HG03342 (cell line): ENCODE results near the gene AP1G2.

Experiments
- ATAC-seq: cut with Tn5 transposase; IDR thresholded peaks from one replicate; pipeline ENCODE4 v1.9.1; 2021; ENCODE audit warnings: mild to moderate bottlenecking, moderate library complexity; ENCODE audit not compliant: unreplicated experiment

AP1G2 gene

DNA sequence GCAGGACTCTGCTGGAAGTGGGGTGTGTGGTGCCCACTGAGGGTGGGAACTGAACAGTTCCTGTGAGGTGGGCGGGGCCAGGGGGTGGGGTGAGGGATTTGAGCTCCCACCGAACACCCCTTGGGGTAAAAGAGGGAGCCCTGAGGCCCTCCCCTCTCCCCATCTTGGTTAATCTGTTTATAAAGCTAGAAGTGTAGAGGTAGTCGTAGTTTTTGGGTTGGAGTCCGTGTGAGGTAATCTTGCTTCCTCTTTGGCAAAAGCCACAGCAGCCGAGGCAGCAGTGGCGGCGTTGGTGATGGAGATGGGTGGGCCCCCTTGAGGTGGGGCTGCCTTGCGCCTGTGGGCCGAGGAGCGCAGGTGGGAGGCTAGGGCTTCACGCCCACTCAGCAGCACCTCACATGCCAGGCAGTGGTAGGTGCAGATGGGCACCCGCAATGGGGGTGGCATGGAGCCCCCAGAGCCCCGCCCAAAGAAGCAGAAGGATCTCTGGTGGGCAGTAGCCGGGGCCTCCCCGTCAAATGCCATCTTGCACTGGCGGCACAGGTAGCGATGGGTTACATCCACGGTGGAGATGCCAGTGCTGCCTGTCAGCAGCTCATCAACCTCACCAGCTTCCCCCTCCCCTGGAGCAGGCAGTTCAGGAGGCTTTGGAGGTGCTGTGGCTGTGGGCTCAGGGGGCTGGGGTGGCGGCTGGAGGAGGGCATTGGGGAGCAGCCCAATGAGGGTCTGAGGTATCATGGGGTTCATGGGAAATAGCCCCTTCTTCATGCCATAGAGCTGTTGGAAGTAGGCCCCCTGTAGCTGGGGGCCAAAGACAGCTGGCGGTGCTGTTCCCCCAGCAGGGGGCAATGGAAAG is 45.6 kb downstream of the AP1G2 start:
- ATAC-seq = no peak

DNA sequence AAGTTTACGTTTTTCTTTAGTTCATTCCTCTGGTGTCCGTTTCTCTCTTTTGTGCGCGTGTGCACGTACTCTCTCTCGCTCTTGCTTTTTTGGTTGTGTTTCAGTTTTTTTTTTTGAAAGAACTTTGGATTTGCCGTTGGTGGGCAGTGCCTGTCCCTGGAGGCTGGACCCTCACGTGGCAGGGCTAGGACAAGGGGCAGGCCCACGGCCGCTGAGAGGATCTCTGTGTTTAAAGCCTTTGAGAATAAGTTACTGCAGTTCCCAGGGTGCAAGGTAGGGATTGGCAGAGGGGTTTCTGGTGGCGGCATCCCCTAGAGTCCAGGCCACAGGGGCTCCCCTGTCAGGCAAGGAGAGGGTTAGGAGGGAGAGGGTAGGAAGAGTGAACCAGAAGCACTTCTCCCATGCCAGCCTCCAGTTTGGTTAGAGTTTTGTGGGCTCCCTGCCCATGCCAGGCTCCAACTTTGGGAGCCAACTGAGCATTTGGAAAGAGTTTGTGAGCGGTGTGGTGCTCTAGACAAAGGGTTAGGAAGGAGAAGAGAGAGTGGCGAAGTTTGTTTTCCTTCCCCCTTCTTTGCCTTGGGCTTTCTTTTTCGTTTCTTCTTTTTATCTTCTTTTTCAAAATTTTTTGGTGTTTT is 46.6 kb downstream of the AP1G2 start:
- ATAC-seq = no peak

DNA sequence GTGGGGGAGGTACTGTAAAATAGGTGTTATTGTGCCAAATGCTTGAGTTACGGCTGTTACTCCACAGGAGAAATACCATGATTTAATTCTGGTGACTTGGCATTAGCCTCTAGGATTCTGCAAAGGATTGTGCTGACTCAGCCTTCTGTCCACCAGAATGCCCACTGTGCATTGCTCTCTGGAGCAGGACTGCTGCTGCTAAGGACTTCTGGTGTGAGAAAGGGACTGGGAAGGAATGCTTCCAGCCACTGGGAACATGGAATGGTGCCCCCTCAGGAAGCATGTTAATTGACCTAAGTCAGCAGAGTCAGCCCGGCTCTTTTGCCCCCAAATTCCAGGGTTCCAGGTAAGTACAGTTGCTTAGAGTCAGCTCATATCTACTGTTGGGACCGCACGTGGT is 48.9 kb downstream of the AP1G2 start:
- no peak for ATAC-seq

DNA sequence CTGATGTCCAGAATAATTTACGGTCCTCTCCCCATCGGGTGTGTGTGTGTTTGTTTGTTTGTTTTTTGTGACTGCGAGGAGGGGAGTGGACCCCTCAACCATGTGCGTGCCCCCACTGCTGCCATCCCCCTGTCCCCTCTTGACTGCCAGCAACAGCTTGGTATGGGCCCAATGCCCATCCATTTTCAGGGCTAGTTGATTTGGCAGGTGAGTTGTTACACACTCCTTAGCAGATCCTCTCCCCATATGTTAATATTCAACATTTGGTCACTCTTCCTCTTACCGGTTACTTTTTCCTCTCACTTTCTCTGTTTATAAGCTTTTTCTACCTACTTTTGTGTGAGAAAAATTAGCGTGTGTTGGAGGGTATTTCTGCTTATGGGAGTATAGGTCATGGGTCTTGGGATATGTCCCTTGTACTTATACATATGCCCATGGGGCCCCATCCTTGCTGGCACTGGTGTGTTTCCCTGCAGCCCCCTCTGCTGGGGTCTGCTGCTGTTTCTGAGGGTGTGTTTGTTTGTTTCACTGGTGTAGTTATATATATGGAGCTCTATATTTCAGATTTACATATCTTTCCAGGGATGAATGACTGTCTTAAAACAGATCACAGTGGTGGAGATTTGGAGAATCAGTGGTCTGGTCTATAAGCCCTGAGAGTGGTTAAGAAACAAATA is 49.8 kb downstream of the AP1G2 start:
- ATAC-seq = no peak

DNA sequence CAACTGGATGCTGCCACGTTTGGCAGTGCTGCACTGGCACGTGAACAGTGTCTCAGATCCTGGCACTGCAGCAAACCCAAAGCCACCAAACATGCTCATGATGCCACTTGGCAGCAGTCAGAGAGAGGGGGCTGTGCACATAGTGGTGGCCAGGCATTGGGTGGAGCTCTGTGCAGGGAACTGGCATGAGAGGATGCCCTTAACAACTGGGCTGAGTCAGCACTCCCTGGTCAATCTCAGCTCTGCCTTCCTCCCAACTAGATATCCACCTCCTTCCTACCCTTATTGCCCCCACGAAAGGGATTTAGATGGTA is 53.0 kb downstream of the AP1G2 start:
- no peak for ATAC-seq

DNA sequence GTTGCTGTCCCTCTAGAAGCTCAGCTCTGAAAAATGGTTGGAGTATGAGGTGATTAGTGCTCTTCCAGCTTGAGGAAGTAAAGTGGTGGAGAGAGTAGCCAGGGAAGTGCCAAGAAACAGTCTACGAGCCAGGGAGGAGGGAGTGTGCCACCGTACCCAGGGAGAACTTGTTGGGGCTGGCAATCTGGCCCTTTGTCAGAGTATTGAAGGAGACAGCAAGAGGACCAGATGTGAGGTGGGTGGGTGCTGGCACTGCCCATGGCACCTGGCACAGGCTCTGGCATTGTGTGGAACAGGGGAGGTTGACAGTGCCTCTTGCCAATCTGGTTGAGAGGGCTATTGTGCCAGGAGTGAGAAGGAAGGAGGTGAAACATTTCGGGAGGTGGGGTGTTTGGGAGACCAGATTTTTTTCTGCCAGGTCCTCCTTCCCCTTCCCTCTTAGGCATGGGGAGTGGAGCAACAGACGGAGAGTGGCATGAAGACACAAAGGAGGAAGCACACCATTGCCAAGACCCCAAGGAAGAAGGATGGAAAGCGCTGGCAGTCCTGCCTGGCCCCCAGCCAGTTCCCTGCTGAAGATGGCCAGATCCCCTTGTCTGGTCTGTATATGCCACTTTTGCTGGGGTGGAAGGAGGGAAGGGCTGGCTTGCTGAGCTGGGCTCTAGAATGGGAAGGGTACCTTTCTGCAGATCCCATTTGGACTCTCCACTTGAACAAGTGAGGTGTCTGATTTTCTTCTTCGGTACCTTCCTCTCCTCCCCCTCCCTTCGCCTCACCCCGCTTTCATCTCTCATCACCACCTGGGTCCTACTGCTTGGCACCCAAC is 53.6 kb downstream of the AP1G2 start:
- no peak for ATAC-seq

DNA sequence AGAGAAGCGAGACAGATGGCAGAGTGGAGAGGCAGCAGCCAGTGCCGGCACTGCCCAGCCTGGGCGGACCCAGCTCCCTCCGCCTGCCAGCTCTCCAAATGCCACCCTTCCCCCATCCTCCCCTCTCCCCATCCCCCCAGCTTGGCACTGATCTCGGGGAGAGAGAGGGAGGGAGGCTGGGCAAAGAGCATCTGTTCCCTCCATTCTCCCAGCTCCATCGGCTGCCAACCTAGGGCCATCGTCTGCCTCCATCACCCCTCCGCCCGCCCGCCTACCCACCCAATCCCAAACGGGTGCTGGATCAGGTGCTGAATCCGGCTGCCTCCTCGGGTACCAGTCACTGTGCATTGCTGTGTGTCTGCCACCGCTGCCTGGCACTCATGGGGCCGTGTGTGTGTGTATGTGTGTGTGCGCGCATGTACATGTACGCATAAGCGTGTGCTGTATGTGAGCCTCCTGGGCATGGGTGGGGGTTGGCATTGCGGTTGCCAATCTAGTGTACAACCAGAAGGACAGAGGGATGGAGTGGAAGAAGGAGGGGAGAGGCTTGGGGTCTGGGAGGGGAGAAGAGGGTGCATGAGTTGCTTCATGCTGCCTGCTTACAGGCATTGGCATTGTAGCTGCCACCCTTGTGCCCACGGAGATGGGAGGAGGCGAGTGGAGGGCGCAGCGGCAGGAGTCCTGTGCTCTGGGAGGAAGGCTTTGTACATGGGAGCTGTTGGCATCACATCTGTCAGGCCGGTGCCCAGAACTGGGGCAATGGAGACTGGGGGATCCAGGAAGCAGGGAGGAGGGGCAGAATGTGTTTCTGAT is 54.4 kb downstream of the AP1G2 start:
- ATAC-seq = no peak

DNA sequence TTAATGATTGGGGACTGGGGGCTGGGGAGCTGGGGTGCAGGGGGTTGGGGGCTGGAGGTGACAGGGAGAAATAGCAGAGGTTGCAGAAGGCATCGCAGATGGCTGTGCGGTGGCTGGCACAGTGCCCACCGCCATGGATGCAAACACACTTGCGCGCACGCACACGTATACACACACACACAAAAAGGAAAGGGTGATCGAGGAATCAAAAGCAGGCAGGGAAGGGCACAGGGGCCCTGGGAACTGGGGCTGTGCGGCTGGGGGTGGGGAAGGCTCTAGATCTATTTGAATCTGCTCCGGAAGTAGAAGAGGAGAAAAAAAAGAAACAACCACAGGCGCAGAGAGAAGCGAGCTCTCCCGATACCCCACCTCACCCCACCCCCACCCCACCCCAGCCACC is 55.4 kb downstream of the AP1G2 start:
- ATAC-seq = no peak
